Astrocyte (in vitro differentiated cells and primary cell): ENCODE data around the gene CAMK1G. TPM values are rescaled to one million over a fixed set of nuclear protein-coding genes. Genes with fewer than 3 reads are reported as not detected.
A peak's percentile ranks its signal among the peaks of the same experiment; 100 is the strongest.

Experiments used
- DNase-seq: peaks from one replicate; pipeline ENCODE4 v3.0.0-alpha.2; 2010; ENCODE audit warnings: low read depth
- FAIRE-seq: peaks from 2 replicates; lab custom pipeline; 2011; peaks lifted over from hg19 to GRCh38; lab: Jason Lieb, UNC
- H2AFZ ChIP-seq: 2 replicates; pipeline ENCODE4 v1.6.0; 2012; ENCODE audit warnings: low read depth, low read length, inconsistent platforms
- H3K27ac ChIP-seq: 2 replicates; pipeline ENCODE4 v1.5.1; 2011; ENCODE audit warnings: low read depth, low read length, inconsistent platforms
- H3K27me3 ChIP-seq: 2 replicates; pipeline ENCODE4 v1.6.0; 2011; ENCODE audit warnings: low read length, inconsistent platforms; ENCODE audit not compliant: insufficient read depth
- H3K36me3 ChIP-seq: 2 replicates; pipeline ENCODE4 v1.5.1; 2011; ENCODE audit warnings: low read length, inconsistent platforms; ENCODE audit not compliant: insufficient read depth
- H3K4me1 ChIP-seq: 2 replicates; pipeline ENCODE4 v1.5.1; 2011; ENCODE audit warnings: low read length, inconsistent platforms; ENCODE audit not compliant: insufficient read depth
- H3K4me2 ChIP-seq: 2 replicates; pipeline ENCODE4 v1.6.0; 2012; ENCODE audit warnings: low read length, inconsistent platforms
- H3K4me3 ChIP-seq: 2 replicates; pipeline ENCODE4 v1.5.1; 2011; ENCODE audit warnings: low read depth, mild to moderate bottlenecking, low read length, inconsistent platforms; ENCODE audit not compliant: insufficient read depth
- H3K79me2 ChIP-seq: 2 replicates; pipeline ENCODE4 v1.6.0; 2012; ENCODE audit warnings: mild to moderate bottlenecking, low read length, inconsistent platforms; ENCODE audit not compliant: insufficient read depth
- H3K9ac ChIP-seq: 2 replicates; pipeline ENCODE4 v1.6.0; 2012; ENCODE audit warnings: mild to moderate bottlenecking, low read length, inconsistent platforms
- H3K9me3 ChIP-seq: 2 replicates; pipeline ENCODE4 v1.5.1; 2012; ENCODE audit warnings: low read depth, mild to moderate bottlenecking, low read length, inconsistent platforms; ENCODE audit not compliant: insufficient read depth
- H4K20me1 ChIP-seq: 2 replicates; pipeline ENCODE4 v1.6.0; 2012; ENCODE audit warnings: low read length, inconsistent platforms; ENCODE audit not compliant: insufficient read depth
- H3K27ac Mint-ChIP-seq: one replicate; pipeline ENCODE4 v1.8.0; 2021; ENCODE audit warnings: mild to moderate bottlenecking, mixed read lengths; ENCODE audit not compliant: unreplicated experiment
- H3K27me3 Mint-ChIP-seq: one replicate; pipeline ENCODE4 v1.8.0; 2021; ENCODE audit warnings: low read depth, mixed read lengths; ENCODE audit not compliant: unreplicated experiment
- H3K36me3 Mint-ChIP-seq: one replicate; pipeline ENCODE4 v1.8.0; 2021; ENCODE audit warnings: low read depth, mixed read lengths; ENCODE audit not compliant: unreplicated experiment
- H3K4me1 Mint-ChIP-seq: one replicate; pipeline ENCODE4 v1.8.0; 2021; ENCODE audit warnings: low read depth, mixed read lengths; ENCODE audit not compliant: unreplicated experiment
- H3K4me3 Mint-ChIP-seq: one replicate; pipeline ENCODE4 v1.8.0; 2021; ENCODE audit warnings: mild to moderate bottlenecking, moderate library complexity, mixed read lengths; ENCODE audit not compliant: unreplicated experiment
- H3K9me3 Mint-ChIP-seq: one replicate; pipeline ENCODE4 v1.8.0; 2021; ENCODE audit warnings: mild to moderate bottlenecking, mixed read lengths; ENCODE audit not compliant: unreplicated experiment
- CTCF ChIP-seq: IDR thresholded peaks from 2 replicates; pipeline ENCODE4 v1.5.1; 2011; ENCODE audit warnings: low read depth, mild to moderate bottlenecking, inconsistent platforms, low read length, moderate library complexity; ENCODE audit not compliant: insufficient read depth
- EZH2 ChIP-seq: IDR thresholded peaks from 2 replicates; pipeline ENCODE4 v1.6.1; 2012; ENCODE audit warnings: mild to moderate bottlenecking, low read length, inconsistent platforms; ENCODE audit not compliant: insufficient read depth
- total RNA-seq: library from RNA; stranded (reverse); gene quantifications from 2 replicates; pipeline ENCODE4 v1.2.1, GENCODE V29; 2021

CAMK1G gene
- total RNA-seq, 1 donor from 2014 or later, result 0.45 TPM

- FAIRE-seq (no peak), DNase-seq (no peak)
- Histone ChIP-seq H3K9ac (no peak overlapping the region), H3K27ac (no peak overlapping the region), H3K27me3 (peaks cover 20% of the 10 kb centered on the region), H4K20me1 (no peaks in the 10 kb centered on the region), H3K4me3 (no peak overlapping the region), H3K79me2 (no peaks in the 10 kb centered on the region), H3K4me2 (peak overlapping the region; percentile 27), H3K4me1 (peaks cover 11% of the 10 kb centered on the region), H2AFZ (no peak overlapping the region), H3K36me3 (no peaks in the 10 kb centered on the region), H3K9me3 (no peaks in the 10 kb centered on the region)
- Mint-ChIP-seq H3K4me1 (peaks cover 2% of the 10 kb centered on the region), H3K36me3 (no peaks in the 10 kb centered on the region), H3K27ac (no peak overlapping the region), H3K27me3 (peaks cover 38% of the 10 kb centered on the region), H3K4me3 (no peak overlapping the region), H3K9me3 (no peaks in the 10 kb centered on the region)
- TF ChIP-seq EZH2, result no peak
- TF ChIP-seq CTCF, result peak; percentile 91
Observed at GRCh38 chr1:209576392-209577197, 6.9 kb upstream of the CAMK1G start.

- TF ChIP-seq CTCF, result no peak
- TF ChIP-seq EZH2, result no peak
- Mint-ChIP-seq H3K4me3 (no peak overlapping the region), H3K4me1 (peaks cover 2% of the 10 kb centered on the region), H3K27ac (no peak overlapping the region), H3K27me3 (peaks cover 32% of the 10 kb centered on the region), H3K9me3 (no peaks in the 10 kb centered on the region), H3K36me3 (no peaks in the 10 kb centered on the region)
- Histone ChIP-seq H3K4me2 (peak overlapping the region; percentile 27), H3K4me3 (no peak overlapping the region), H3K9ac (no peak overlapping the region), H2AFZ (no peak overlapping the region), H3K9me3 (no peaks in the 10 kb centered on the region), H3K27ac (no peak overlapping the region), H3K79me2 (no peaks in the 10 kb centered on the region), H4K20me1 (no peaks in the 10 kb centered on the region), H3K4me1 (peaks cover 11% of the 10 kb centered on the region), H3K27me3 (peaks cover 18% of the 10 kb centered on the region), H3K36me3 (no peaks in the 10 kb centered on the region)
- FAIRE-seq, result no peak
- no peak for DNase-seq
Observed at GRCh38 chr1:209577346-209577745, 6.2 kb upstream of the CAMK1G start.

GRCh38 chr1:209580577-209580976 is 2.9 kb upstream of the CAMK1G start:
- TF ChIP-seq EZH2, result no peak
- no peak for TF ChIP-seq CTCF
- Histone ChIP-seq H3K27ac (no peak overlapping the region), H3K36me3 (no peaks in the 10 kb centered on the region), H3K27me3 (peaks cover 10% of the 10 kb centered on the region), H4K20me1 (no peaks in the 10 kb centered on the region), H3K4me2 (no peak overlapping the region), H3K4me1 (peaks cover 16% of the 10 kb centered on the region), H3K79me2 (no peaks in the 10 kb centered on the region), H3K4me3 (no peak overlapping the region), H2AFZ (no peak overlapping the region), H3K9ac (no peak overlapping the region), H3K9me3 (no peaks in the 10 kb centered on the region)
- Mint-ChIP-seq H3K4me3 (no peak overlapping the region), H3K27ac (no peak overlapping the region), H3K4me1 (peaks cover 2% of the 10 kb centered on the region), H3K36me3 (no peaks in the 10 kb centered on the region), H3K9me3 (no peaks in the 10 kb centered on the region), H3K27me3 (peaks cover 9% of the 10 kb centered on the region)
- DNase-seq, result no peak
- peak; percentile 32 for FAIRE-seq
